Measurements from ENCODE around the gene OXLD1.
A peak's percentile ranks its signal among the peaks of the same experiment; 100 is the strongest.

OXLD1 gene

DNA sequence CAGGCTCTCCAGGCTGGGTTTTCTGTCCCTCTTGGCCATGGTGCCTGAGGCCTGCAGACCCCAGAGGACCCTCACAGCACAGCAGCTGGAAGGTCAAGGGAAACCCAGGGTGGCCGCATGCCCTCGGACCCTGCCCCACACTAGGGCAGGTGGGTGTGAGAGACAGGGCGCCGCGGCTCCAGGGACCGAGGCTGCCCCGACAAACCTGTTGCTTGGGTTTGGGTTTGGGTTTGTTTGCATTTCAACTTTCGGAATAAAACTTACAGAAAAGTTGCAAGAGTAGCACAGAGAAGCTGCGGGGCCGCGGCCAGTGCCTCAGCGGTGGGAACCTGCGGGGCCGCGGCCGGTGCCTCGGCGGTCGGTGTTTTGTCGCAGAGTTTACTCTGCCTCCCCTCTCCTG, 25.2 kb upstream of the OXLD1 start:
- POLR2A ChIA-PET = interaction anchor here (1.1 to 2.3 kb wide), 2 partner anchors 11 to 12 kb away, joined by 3 to 10 read pairs; partner anchors contain the start of gene MRPL12
- H3K27ac ChIP-seq (ENCODE audit: extremely low read depth, low read depth, low read length) = no peak overlapping the region
- H3K9me3 ChIP-seq (ENCODE audit: control insufficient read depth, insufficient read depth, low read depth, low read length) = no peaks in the 10 kb centered on the region
- H3K4me3 ChIP-seq (ENCODE audit: low read depth, low read length) = no peak overlapping the region
- TF ChIP-seq ZNF341 (tag by site-specific recombination; IDR thresholded peaks at IDR 0.05; ENCODE audit: low read depth) (no peak), ZNF133 (tag by site-specific recombination; IDR thresholded peaks at IDR 0.05) (no peak), SCRT2 (tag by site-specific recombination; IDR thresholded peaks at IDR 0.05) (peak; percentile 81), ZNF214 (tag by site-specific recombination; IDR thresholded peaks at IDR 0.05; ENCODE audit: borderline replicate concordance) (no peak), ZNF138 (tag by site-specific recombination; IDR thresholded peaks at IDR 0.05; ENCODE audit: borderline replicate concordance) (no peak), ZNF274 (IDR thresholded peaks at IDR 0.05; ENCODE audit: low read length) (no peak), ZNF274 (tag by site-specific recombination; IDR thresholded peaks at IDR 0.05; ENCODE audit: borderline replicate concordance) (no peak), SCRT1 (tag by site-specific recombination; IDR thresholded peaks at IDR 0.05; ENCODE audit: borderline replicate concordance) (peak; percentile 59; the same call in 1 of the 2 replicates)
- TF ChIP-seq, protein P1, sequence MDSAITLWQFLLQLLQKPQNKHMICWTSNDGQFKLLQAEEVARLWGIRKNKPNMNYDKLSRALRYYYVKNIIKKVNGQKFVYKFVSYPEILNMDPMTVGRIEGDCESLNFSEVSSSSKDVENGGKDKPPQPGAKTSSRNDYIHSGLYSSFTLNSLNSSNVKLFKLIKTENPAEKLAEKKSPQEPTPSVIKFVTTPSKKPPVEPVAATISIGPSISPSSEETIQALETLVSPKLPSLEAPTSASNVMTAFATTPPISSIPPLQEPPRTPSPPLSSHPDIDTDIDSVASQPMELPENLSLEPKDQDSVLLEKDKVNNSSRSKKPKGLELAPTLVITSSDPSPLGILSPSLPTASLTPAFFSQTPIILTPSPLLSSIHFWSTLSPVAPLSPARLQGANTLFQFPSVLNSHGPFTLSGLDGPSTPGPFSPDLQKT (IDR thresholded peaks at IDR 0.05; ENCODE audit: borderline replicate concordance, low read depth, low read length) = no peak
- TF ChIP-seq, protein P2, sequence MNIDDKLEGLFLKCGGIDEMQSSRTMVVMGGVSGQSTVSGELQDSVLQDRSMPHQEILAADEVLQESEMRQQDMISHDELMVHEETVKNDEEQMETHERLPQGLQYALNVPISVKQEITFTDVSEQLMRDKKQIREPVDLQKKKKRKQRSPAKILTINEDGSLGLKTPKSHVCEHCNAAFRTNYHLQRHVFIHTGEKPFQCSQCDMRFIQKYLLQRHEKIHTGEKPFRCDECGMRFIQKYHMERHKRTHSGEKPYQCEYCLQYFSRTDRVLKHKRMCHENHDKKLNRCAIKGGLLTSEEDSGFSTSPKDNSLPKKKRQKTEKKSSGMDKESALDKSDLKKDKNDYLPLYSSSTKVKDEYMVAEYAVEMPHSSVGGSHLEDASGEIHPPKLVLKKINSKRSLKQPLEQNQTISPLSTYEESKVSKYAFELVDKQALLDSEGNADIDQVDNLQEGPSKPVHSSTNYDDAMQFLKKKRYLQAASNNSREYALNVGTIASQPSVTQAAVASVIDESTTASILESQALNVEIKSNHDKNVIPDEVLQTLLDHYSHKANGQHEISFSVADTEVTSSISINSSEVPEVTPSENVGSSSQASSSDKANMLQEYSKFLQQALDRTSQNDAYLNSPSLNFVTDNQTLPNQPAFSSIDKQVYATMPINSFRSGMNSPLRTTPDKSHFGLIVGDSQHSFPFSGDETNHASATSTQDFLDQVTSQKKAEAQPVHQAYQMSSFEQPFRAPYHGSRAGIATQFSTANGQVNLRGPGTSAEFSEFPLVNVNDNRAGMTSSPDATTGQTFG (tag by site-specific recombination; IDR thresholded peaks at IDR 0.05; ENCODE audit: borderline replicate concordance) = no peak
- CTCF ChIA-PET = interaction anchor here (1.0 to 1.1 kb wide), 2 partner anchors 11 to 16 kb away, joined by 3 read pairs; no protein-coding TSS in a partner anchor
- H3K36me3 ChIP-seq (ENCODE audit: control insufficient read depth in 2 of 2, insufficient read depth in 1 of 2, low read length in 2 of 2) = peaks cover 6 to 98% of the 10 kb centered on the region in 2 experiments; a peak in 2 of 3 replicates
- H3K4me1 ChIP-seq (ENCODE audit: control insufficient read depth, insufficient read depth, low read length) = no peaks in the 10 kb centered on the region

DNA sequence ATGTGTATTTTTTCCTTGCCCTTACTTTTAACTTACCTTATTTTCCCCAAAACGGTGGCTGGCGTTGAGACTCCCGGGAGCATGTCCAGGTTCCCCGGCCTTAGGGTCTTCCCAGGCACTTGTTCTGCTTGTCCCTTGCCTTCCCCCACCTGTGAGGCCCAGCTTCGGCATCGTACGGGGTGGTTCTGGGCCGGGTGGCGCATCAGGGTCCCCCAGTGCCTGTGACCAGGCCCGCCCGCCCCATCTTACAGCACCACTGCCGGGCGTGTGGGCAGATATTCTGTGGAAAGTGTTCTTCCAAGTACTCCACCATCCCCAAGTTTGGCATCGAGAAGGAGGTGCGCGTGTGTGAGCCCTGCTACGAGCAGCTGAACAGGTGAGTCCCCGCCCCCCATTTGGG, 24.8 kb upstream of the OXLD1 start:
- H3K4me3 ChIP-seq (ENCODE audit: low read depth, low read length) = no peak overlapping the region
- POLR2A ChIA-PET = interaction anchor here (2.3 kb wide), 1 partner anchor 11 kb away, joined by 10 read pairs; the partner anchor contains the start of gene MRPL12

GRCh38 chr17:81690549-81690948, 24.1 kb upstream of the OXLD1 start:
- Histone ChIP-seq H3K9me3 (ENCODE audit: control insufficient read depth, insufficient read depth, low read depth, low read length) (no peaks in the 10 kb centered on the region), H3K36me3 (ENCODE audit: control insufficient read depth in 2 of 2, insufficient read depth in 1 of 2, low read length in 2 of 2) (peaks cover 11 to 98% of the 10 kb centered on the region in 2 experiments; a peak in 2 of 3 replicates), H3K4me3 (ENCODE audit: low read depth, low read length) (no peak overlapping the region), H3K4me1 (ENCODE audit: control insufficient read depth, insufficient read depth, low read length) (no peaks in the 10 kb centered on the region), H3K27ac (ENCODE audit: extremely low read depth, low read depth, low read length) (no peak overlapping the region)
- ChIA-PET CTCF (interaction anchor here (1.0 to 1.1 kb wide), 2 partner anchors 12 to 15 kb away, joined by 3 read pairs; no protein-coding TSS in a partner anchor), POLR2A (interaction anchor here (2.3 kb wide), 1 partner anchor 12 kb away, joined by 10 read pairs; the partner anchor contains the start of gene MRPL12)
- TF ChIP-seq ZNF518A (tag by site-specific recombination; conservative IDR thresholded peaks at IDR 0.05; ENCODE audit: low read depth) (no peak), ZBTB1 (tag by site-specific recombination; IDR thresholded peaks at IDR 0.05) (no peak), ZNF426 (tag by site-specific recombination; IDR thresholded peaks at IDR 0.05) (no peak), ZIC2 (tag by site-specific recombination; IDR thresholded peaks at IDR 0.05) (peak; percentile 70)

More for the DNA sequence above, 24.8 kb upstream of the OXLD1 start:
- H3K9me3 ChIP-seq (ENCODE audit: control insufficient read depth, insufficient read depth, low read depth, low read length) = no peaks in the 10 kb centered on the region
- no peaks in the 10 kb centered on the region for H3K4me1 ChIP-seq (ENCODE audit: control insufficient read depth, insufficient read depth, low read length)
- peaks cover 6 to 98% of the 10 kb centered on the region in 2 experiments; a peak in 2 of 3 replicates for H3K36me3 ChIP-seq (ENCODE audit: control insufficient read depth in 2 of 2, insufficient read depth in 1 of 2, low read length in 2 of 2)
- no peak overlapping the region for H3K27ac ChIP-seq (ENCODE audit: extremely low read depth, low read depth, low read length)
- TF ChIP-seq ZEB2 (tag by site-specific recombination; IDR thresholded peaks at IDR 0.05) = no peak
- TF ChIP-seq SCRT2 (tag by site-specific recombination; IDR thresholded peaks at IDR 0.05) = no peak
- no peak for TF ChIP-seq ZNF416 (tag by site-specific recombination; IDR thresholded peaks at IDR 0.05)
- no peak for TF ChIP-seq ZNF112 (tag by site-specific recombination; IDR thresholded peaks at IDR 0.05)
- TF ChIP-seq ZNF473 (tag by site-specific recombination; IDR thresholded peaks at IDR 0.05) = no peak
- TF ChIP-seq ZNF514 (tag by site-specific recombination; IDR thresholded peaks at IDR 0.05) = no peak
- no peak for TF ChIP-seq ZNF549 (tag by site-specific recombination; IDR thresholded peaks at IDR 0.05)
- no peak for TF ChIP-seq HOXA7 (CRISPR knock-in tag; IDR thresholded peaks at IDR 0.05; ENCODE audit: borderline replicate concordance)
- TF ChIP-seq ZNF837 (tag by site-specific recombination; IDR thresholded peaks at IDR 0.05) = no peak
- no peak for TF ChIP-seq ZNF521 (tag by site-specific recombination; IDR thresholded peaks at IDR 0.05)
- TF ChIP-seq ZNF10 (tag by site-specific recombination; IDR thresholded peaks at IDR 0.05) = no peak
- no peak for TF ChIP-seq ZNF785 (tag by site-specific recombination; IDR thresholded peaks at IDR 0.05)
- no peak for TF ChIP-seq FEZF1 (tag by site-specific recombination; IDR thresholded peaks at IDR 0.05)
- TF ChIP-seq YY1 (tag by site-specific recombination; IDR thresholded peaks at IDR 0.05) = no peak
- no peak for TF ChIP-seq ZNF324 (tag by site-specific recombination; IDR thresholded peaks at IDR 0.05)
- CTCF ChIA-PET = interaction anchor here (1.0 to 1.1 kb wide), 2 partner anchors 11 to 16 kb away, joined by 3 read pairs; no protein-coding TSS in a partner anchor
